ENCODE measurements around the gene TTI1. TPM values are rescaled to one million over a fixed set of nuclear protein-coding genes. Genes with fewer than 3 reads are reported as not detected.
A peak's percentile ranks its signal among the peaks of the same experiment; 100 is the strongest.

Gene TTI1
- polyA plus RNA-seq, result 10 to 100 TPM in 1 of 4 donors, 1 to 10 TPM in 3; 5.7 to 21.4 (median 6.8) TPM
- long read RNA-seq, donor 1, partial matches to known transcripts, result 13 of 20 reads
- long read RNA-seq, donor 1, other reads (novel, unspliced or antisense), result 0 of 20 reads
- long read RNA-seq, donor 2, partial matches to known transcripts, result 0 of 1 reads
- long read RNA-seq, donor 2, other reads (novel, unspliced or antisense), result 0 of 1 reads
- long read RNA-seq, donor 3, partial matches to known transcripts, result 0 of 1 reads
- long read RNA-seq, donor 3, other reads (novel, unspliced or antisense), result 0 of 1 reads
- long read RNA-seq, donor 4, result 0 reads
- long read RNA-seq, donor 5, result 0 reads
- long read RNA-seq, donor 6, partial matches to known transcripts, result 0 of 4 reads
- long read RNA-seq, donor 6, other reads (novel, unspliced or antisense), result 0 of 4 reads
- long read RNA-seq, donor 7, partial matches to known transcripts, result 8 of 14 reads
- long read RNA-seq, donor 7, other reads (novel, unspliced or antisense), result 0 of 14 reads
- long read RNA-seq, donor 8, result 0 reads
- long read RNA-seq, donor 9, result 0 reads
- long read RNA-seq, donor 10, partial matches to known transcripts, result 13 of 17 reads
- long read RNA-seq, donor 10, other reads (novel, unspliced or antisense), result 0 of 17 reads

GRCh38 chr20:38033330-38034107, at the start of gene TTI1, which contains the start of gene RPRD1B:
TSS of gene TTI1 (minus strand) at chr20:38033456. CDS start at chr20:38013816, 19,640 bp downstream.
TSS of gene RPRD1B (plus strand) at chr20:38033746. CDS start at chr20:38033948, 202 bp downstream.
- H3K27me3 ChIP-seq (ENCODE audit: control insufficient read depth in 3 of 3, insufficient read depth in 3 of 3, low read length in 3 of 3), result no peaks in the 10 kb centered on the region
- H3K9me3 ChIP-seq (ENCODE audit: control insufficient read depth in 2 of 2, insufficient read depth in 1 of 2, low read depth in 1 of 2, low read length in 1 of 2), result no peaks in the 10 kb centered on the region
- WGBS, 3 donors, result 0 to 1% (median 0%) methylated on average over 58 to 69 of the region's 69 CpGs
- FAIRE-seq, result no peak
- peak within 1 kb of the TSS; percentile 68 to 92 (median 82) for H3K4me3 ChIP-seq (ENCODE audit: low read depth in 1 of 3, low read length in 3 of 3)
- peak; percentile 93 to 97 for DNase-seq
- peaks cover 10 to 14% (median 12%) of the 10 kb centered on the region in 3 donors for H3K4me1 ChIP-seq (ENCODE audit: control insufficient read depth in 3 of 3, insufficient read depth in 2 of 3, low read depth in 1 of 3, low read length in 2 of 3)
- peaks cover 2 to 4% (median 3%) of the 10 kb centered on the region in 3 donors for H3K36me3 ChIP-seq (ENCODE audit: control insufficient read depth in 3 of 3, insufficient read depth in 2 of 3, low read depth in 1 of 3, low read length in 3 of 3)
- peak within 1 kb of the TSS; percentile 78 to 95 (median 85) for H3K27ac ChIP-seq (ENCODE audit: low read depth in 1 of 3, low read length in 2 of 3)

DNA sequence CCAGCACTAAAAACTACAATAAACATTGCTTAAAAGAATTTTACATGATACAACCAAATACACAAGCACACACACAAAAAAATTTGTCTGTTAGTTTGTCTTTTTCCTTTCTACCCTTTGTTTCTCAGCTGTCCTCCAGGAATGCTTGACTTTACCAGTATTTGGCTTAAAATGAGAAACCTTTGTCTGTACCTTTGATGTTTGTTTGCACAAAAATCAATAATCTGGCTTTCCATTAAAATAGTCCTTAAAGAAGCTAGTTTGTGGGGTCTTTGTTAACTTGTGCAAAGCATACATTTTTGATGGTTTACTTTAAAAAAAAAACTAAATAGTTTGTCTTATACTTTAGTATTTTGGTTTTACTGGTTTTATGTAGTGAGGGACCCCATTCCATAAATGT, 49.6 kb upstream of the TTI1 start:
- Histone ChIP-seq H3K4me1 (ENCODE audit: control insufficient read depth in 3 of 3, insufficient read depth in 2 of 3, low read depth in 1 of 3, low read length in 2 of 3) (peaks cover 0 to 9% (median 2%) of the 10 kb centered on the region in 3 donors), H3K27ac (ENCODE audit: low read depth in 1 of 3, low read length in 2 of 3) (no peak overlapping the region), H3K4me3 (ENCODE audit: low read depth in 1 of 3, low read length in 3 of 3) (no peak overlapping the region), H3K36me3 (ENCODE audit: control insufficient read depth in 3 of 3, insufficient read depth in 2 of 3, low read depth in 1 of 3, low read length in 3 of 3) (peaks cover 6 to 38% (median 20%) of the 10 kb centered on the region in 3 donors), H3K27me3 (ENCODE audit: control insufficient read depth in 3 of 3, insufficient read depth in 3 of 3, low read length in 3 of 3) (no peaks in the 10 kb centered on the region), H3K9me3 (ENCODE audit: control insufficient read depth in 2 of 2, insufficient read depth in 1 of 2, low read depth in 1 of 2, low read length in 1 of 2) (peaks cover 0 to 4% of the 10 kb centered on the region in 2 donors)
- DNase-seq, result no peak
- no peak for FAIRE-seq

DNA sequence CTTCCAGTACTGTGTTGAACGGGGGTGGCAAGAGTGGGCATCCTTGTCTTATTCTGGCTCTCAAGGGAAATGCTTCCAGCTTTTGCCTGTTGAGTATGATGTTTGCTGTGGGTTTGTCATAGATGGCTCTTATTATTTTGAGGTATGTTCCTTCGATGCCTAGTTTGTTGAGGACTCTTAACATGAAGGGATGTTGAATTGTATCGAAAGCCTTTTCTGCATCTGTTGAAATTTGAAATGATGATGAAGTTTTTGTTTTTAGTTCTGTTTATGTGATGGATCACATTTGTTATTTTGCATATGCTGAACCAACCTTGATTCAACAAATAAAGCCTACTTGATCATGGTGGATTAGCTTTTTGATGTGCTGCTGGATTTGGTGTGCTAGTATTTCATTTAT, 48.3 kb upstream of the TTI1 start:
- no peaks in the 10 kb centered on the region for H3K27me3 ChIP-seq (ENCODE audit: control insufficient read depth in 3 of 3, insufficient read depth in 3 of 3, low read length in 3 of 3)
- peaks cover 6 to 37% (median 20%) of the 10 kb centered on the region in 3 donors for H3K36me3 ChIP-seq (ENCODE audit: control insufficient read depth in 3 of 3, insufficient read depth in 2 of 3, low read depth in 1 of 3, low read length in 3 of 3)
- H3K4me1 ChIP-seq (ENCODE audit: control insufficient read depth in 3 of 3, insufficient read depth in 2 of 3, low read depth in 1 of 3, low read length in 2 of 3), result peaks cover 0 to 9% (median 2%) of the 10 kb centered on the region in 3 donors
- H3K4me3 ChIP-seq (ENCODE audit: low read depth in 1 of 3, low read length in 3 of 3), result no peak overlapping the region
- FAIRE-seq (no peak), DNase-seq (no peak)
- H3K27ac ChIP-seq (ENCODE audit: low read depth in 1 of 3, low read length in 2 of 3), result no peak overlapping the region
- peaks cover 0 to 4% of the 10 kb centered on the region in 2 donors for H3K9me3 ChIP-seq (ENCODE audit: control insufficient read depth in 2 of 2, insufficient read depth in 1 of 2, low read depth in 1 of 2, low read length in 1 of 2)
- WGBS, 3 donors, result 62 to 93% (median 90%) methylated on average over 3 of the region's 3 CpGs

DNA sequence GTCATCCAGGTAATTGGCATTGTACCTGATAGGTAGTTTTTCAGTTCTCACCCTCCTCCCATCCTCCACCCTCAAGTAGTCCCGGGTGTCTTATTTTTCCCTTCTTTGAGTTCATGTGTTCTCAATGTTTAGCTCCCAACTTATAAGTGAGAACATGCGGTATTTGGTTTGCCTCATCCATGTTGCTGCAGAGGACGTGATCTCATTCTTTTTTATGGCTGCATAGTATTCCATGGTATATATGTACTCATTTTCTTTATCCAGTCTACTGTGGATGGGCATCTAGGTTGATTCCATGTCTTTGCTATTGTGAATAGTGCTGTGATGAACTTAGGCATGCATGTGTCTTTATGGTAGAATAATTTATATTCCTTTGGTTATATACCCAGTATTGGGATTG, 46.1 kb upstream of the TTI1 start:
- H3K9me3 ChIP-seq (ENCODE audit: control insufficient read depth in 2 of 2, insufficient read depth in 1 of 2, low read depth in 1 of 2, low read length in 1 of 2), result peaks cover 0 to 4% of the 10 kb centered on the region in 2 donors

DNA sequence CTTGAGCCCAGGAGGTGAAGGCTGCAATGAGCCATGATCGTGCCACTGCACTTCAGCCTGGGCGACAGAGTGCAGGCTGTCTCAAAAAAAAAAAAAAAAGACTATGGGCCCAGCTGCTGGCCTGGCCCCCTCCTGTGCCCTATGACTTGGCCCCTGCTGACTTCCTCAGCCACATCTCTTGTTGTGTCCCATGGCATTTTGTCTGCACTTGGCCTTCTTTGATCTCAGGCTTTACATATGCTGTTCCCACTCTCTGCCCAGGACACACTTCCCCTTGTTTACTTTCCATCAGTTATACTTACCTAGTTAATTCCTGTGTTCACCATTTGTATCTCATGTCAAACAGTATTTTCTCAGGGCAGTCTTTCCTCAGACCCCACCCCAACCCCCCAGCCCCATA, 44.8 kb upstream of the TTI1 start:
- FAIRE-seq, result no peak
- no peak overlapping the region for H3K4me3 ChIP-seq (ENCODE audit: low read depth in 1 of 3, low read length in 3 of 3)
- H3K36me3 ChIP-seq (ENCODE audit: control insufficient read depth in 3 of 3, insufficient read depth in 2 of 3, low read depth in 1 of 3, low read length in 3 of 3), result peaks cover 0 to 22% (median 20%) of the 10 kb centered on the region in 3 donors
- peaks cover 0 to 4% of the 10 kb centered on the region in 2 donors for H3K9me3 ChIP-seq (ENCODE audit: control insufficient read depth in 2 of 2, insufficient read depth in 1 of 2, low read depth in 1 of 2, low read length in 1 of 2)
- no peak overlapping the region for H3K27ac ChIP-seq (ENCODE audit: low read depth in 1 of 3, low read length in 2 of 3)
- DNase-seq, result no peak
- H3K27me3 ChIP-seq (ENCODE audit: control insufficient read depth in 3 of 3, insufficient read depth in 3 of 3, low read length in 3 of 3), result no peaks in the 10 kb centered on the region
- WGBS, 3 donors, result 92 to 95% (median 94%) methylated on average over 2 of the region's 2 CpGs
- peaks cover 0 to 21% (median 0%) of the 10 kb centered on the region in 3 donors for H3K4me1 ChIP-seq (ENCODE audit: control insufficient read depth in 3 of 3, insufficient read depth in 2 of 3, low read depth in 1 of 3, low read length in 2 of 3)

More for the DNA sequence above, 46.1 kb upstream of the TTI1 start:
- no peak for DNase-seq
- 97 to 100% (median 97%) methylated on average over 3 of the region's 3 CpGs for WGBS, 3 donors
- peaks cover 0 to 19% (median 0%) of the 10 kb centered on the region in 3 donors for H3K4me1 ChIP-seq (ENCODE audit: control insufficient read depth in 3 of 3, insufficient read depth in 2 of 3, low read depth in 1 of 3, low read length in 2 of 3)
- no peak overlapping the region for H3K4me3 ChIP-seq (ENCODE audit: low read depth in 1 of 3, low read length in 3 of 3)
- no peak for FAIRE-seq
- H3K36me3 ChIP-seq (ENCODE audit: control insufficient read depth in 3 of 3, insufficient read depth in 2 of 3, low read depth in 1 of 3, low read length in 3 of 3), result peaks cover 6 to 25% (median 19%) of the 10 kb centered on the region in 3 donors
- H3K27ac ChIP-seq (ENCODE audit: low read depth in 1 of 3, low read length in 2 of 3), result no peak overlapping the region
- H3K27me3 ChIP-seq (ENCODE audit: control insufficient read depth in 3 of 3, insufficient read depth in 3 of 3, low read length in 3 of 3), result no peaks in the 10 kb centered on the region

DNA sequence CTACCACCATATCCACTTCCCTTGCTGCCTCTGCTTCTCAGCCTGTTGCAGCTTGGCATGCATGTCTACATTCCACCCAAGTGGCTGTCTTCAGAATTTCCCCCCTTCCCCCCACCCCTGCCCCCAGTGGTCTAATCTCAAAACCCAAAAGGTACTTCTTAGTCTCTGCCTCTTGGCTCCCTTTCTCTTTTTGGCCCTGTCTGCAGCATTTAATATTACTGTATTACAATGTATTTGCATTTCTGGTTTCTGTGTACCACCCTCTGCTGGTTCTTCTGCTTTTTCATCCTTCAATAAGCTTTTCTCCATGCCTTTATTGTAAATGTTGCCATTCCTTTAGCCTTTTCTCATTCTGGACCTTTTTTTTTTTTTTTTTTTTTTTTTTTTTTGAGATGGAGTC, 43.3 kb upstream of the TTI1 start:
- Histone ChIP-seq H3K27me3 (ENCODE audit: control insufficient read depth in 3 of 3, insufficient read depth in 3 of 3, low read length in 3 of 3) (no peaks in the 10 kb centered on the region), H3K9me3 (ENCODE audit: control insufficient read depth in 2 of 2, insufficient read depth in 1 of 2, low read depth in 1 of 2, low read length in 1 of 2) (peaks cover 0 to 4% of the 10 kb centered on the region in 2 donors), H3K4me3 (ENCODE audit: low read depth in 1 of 3, low read length in 3 of 3) (no peak overlapping the region), H3K27ac (ENCODE audit: low read depth in 1 of 3, low read length in 2 of 3) (peak overlapping the region in 1 of 3 donors; percentile 34), H3K36me3 (ENCODE audit: control insufficient read depth in 3 of 3, insufficient read depth in 2 of 3, low read depth in 1 of 3, low read length in 3 of 3) (peaks cover 0 to 22% (median 22%) of the 10 kb centered on the region in 3 donors), H3K4me1 (ENCODE audit: control insufficient read depth in 3 of 3, insufficient read depth in 2 of 3, low read depth in 1 of 3, low read length in 2 of 3) (peaks cover 0 to 21% (median 0%) of the 10 kb centered on the region in 3 donors)
- DNase-seq (no peak), FAIRE-seq (no peak)

GRCh38 chr20:38075161-38075998, 42.1 kb upstream of the TTI1 start:
- Histone ChIP-seq H3K4me3 (ENCODE audit: low read depth in 1 of 3, low read length in 3 of 3) (no peak overlapping the region), H3K27ac (ENCODE audit: low read depth in 1 of 3, low read length in 2 of 3) (peak overlapping the region in 1 of 3 donors; percentile 34), H3K9me3 (ENCODE audit: control insufficient read depth in 2 of 2, insufficient read depth in 1 of 2, low read depth in 1 of 2, low read length in 1 of 2) (peaks cover 0 to under 1% of the 10 kb centered on the region in 2 donors), H3K27me3 (ENCODE audit: control insufficient read depth in 3 of 3, insufficient read depth in 3 of 3, low read length in 3 of 3) (no peaks in the 10 kb centered on the region), H3K36me3 (ENCODE audit: control insufficient read depth in 3 of 3, insufficient read depth in 2 of 3, low read depth in 1 of 3, low read length in 3 of 3) (peaks cover 0 to 28% (median 23%) of the 10 kb centered on the region in 3 donors), H3K4me1 (ENCODE audit: control insufficient read depth in 3 of 3, insufficient read depth in 2 of 3, low read depth in 1 of 3, low read length in 2 of 3) (peaks cover 0 to 21% (median 0%) of the 10 kb centered on the region in 3 donors)
- WGBS, 3 donors, result 70 to 94% (median 90%) methylated on average over 3 of the region's 3 CpGs
- DNase-seq, result peak in 1 of 2 donors; percentile 35
- FAIRE-seq, result no peak

Data from small intestine (tissue), 16 donors.